NCI-H146 treated with DMSO at 0.1 percent for 48 hours (cell line): ENCODE measurements around the gene AMN.

ENCODE experiments used
- DNase-seq: peaks from one replicate; lab custom pipeline; 2025; ENCODE audit not compliant: unreplicated experiment; lab: John Stamatoyannopoulos, UW

Gene AMN

GRCh38 chr14:102898776-102899515 lies 23.5 kb upstream of the AMN start:
- peak; percentile 91 for DNase-seq

- no peak for DNase-seq
Measured at GRCh38 chr14:102899516-102899900, 23.0 kb upstream of the AMN start.

- DNase-seq = no peak
Measured at GRCh38 chr14:102900631-102901571, 21.6 kb upstream of the AMN start.

- DNase-seq = no peak
Measured at GRCh38 chr14:102901633-102902032, 20.8 kb upstream of the AMN start.

- DNase-seq = no peak
Measured at GRCh38 chr14:102902086-102902485, 20.4 kb upstream of the AMN start.

GRCh38 chr14:102902523-102903247 lies 19.8 kb upstream of the AMN start:
- no peak for DNase-seq

- DNase-seq = no peak
Measured at GRCh38 chr14:102903248-102903888, 19.1 kb upstream of the AMN start.

- DNase-seq = no peak
Measured at GRCh38 chr14:102903889-102904512, 18.5 kb upstream of the AMN start.

GRCh38 chr14:102905116-102906108 lies 17.1 kb upstream of the AMN start:
- DNase-seq = no peak

GRCh38 chr14:102906616-102907302 lies 15.7 kb upstream of the AMN start:
- no peak for DNase-seq

- no peak for DNase-seq
Measured at GRCh38 chr14:102907303-102907844, 15.1 kb upstream of the AMN start.

- DNase-seq = no peak
Measured at GRCh38 chr14:102907980-102908730, 14.3 kb upstream of the AMN start.

GRCh38 chr14:102908766-102909455 lies 13.6 kb upstream of the AMN start:
- no peak for DNase-seq

GRCh38 chr14:102909462-102909861 lies 13.0 kb upstream of the AMN start:
- DNase-seq = no peak

GRCh38 chr14:102909911-102910310 lies 12.6 kb upstream of the AMN start:
- DNase-seq = no peak

GRCh38 chr14:102910442-102910841 lies 12.0 kb upstream of the AMN start:
- no peak for DNase-seq

- DNase-seq = no peak
Measured at GRCh38 chr14:102911541-102911951, 10.9 kb upstream of the AMN start.
